GM23338 (cell line): ENCODE results near the gene EMCN. TPM values are rescaled to one million over a fixed set of nuclear protein-coding genes. Genes with fewer than 3 reads are reported as not detected.

Experiments used
- ATAC-seq: fragments of 200-7000 bp; cut with Tn5 transposase; 3 replicates; pipeline ENCODE4 v1.9.1; 2020
- DNase-seq: peaks from one replicate; pipeline ENCODE4 v3.0.0-alpha.2; 2015; ENCODE audit warnings: low spot score
- H2AFZ ChIP-seq: fragments of 200-600 bp; sonication (generic); 2 replicates; pipeline ENCODE4 v1.8.0; 2016; ENCODE audit warnings: antibody characterized with exemption, mild to moderate bottlenecking, moderate library complexity
- H3F3A ChIP-seq: fragments of 200-600 bp; sonication (generic); replicated peaks from 2 replicates; pipeline ENCODE4 v1.8.0; 2017; ENCODE audit warnings: antibody characterized with exemption, mixed run types, low read depth
- H3K27ac ChIP-seq: fragments of 200-600 bp; sonication (generic); 2 replicates; pipeline ENCODE4 v1.6.1; 2016; ENCODE audit warnings: low read depth
- H3K27me3 ChIP-seq: fragments of 200-600 bp; sonication (generic); 2 replicates; pipeline ENCODE4 v1.8.0; 2016; ENCODE audit warnings: mild to moderate bottlenecking, mixed run types, moderate library complexity; ENCODE audit not compliant: insufficient read depth
- H3K36me3 ChIP-seq: fragments of 200-600 bp; sonication (generic); 2 replicates; pipeline ENCODE4 v1.8.0; 2016; ENCODE audit warnings: mild to moderate bottlenecking; ENCODE audit not compliant: insufficient read depth
- H3K4me1 ChIP-seq: fragments of 200-600 bp; sonication (generic); 2 replicates; pipeline ENCODE4 v1.8.0; 2016; ENCODE audit warnings: mild to moderate bottlenecking, moderate library complexity; ENCODE audit not compliant: insufficient read depth
- H3K4me2 ChIP-seq: fragments of 200-600 bp; sonication (generic); 2 replicates; pipeline ENCODE4 v1.7.1; 2017; ENCODE audit warnings: mixed run types
- H3K4me3 ChIP-seq: fragments of 200-600 bp; sonication (generic); 2 replicates; pipeline ENCODE4 v1.6.1; 2016; ENCODE audit warnings: mixed run types
- H3K79me2 ChIP-seq: fragments of 200-600 bp; sonication (generic); replicated peaks from 2 replicates; pipeline ENCODE4 v1.8.0; 2017; ENCODE audit warnings: mild to moderate bottlenecking; ENCODE audit not compliant: insufficient read depth
- H3K9me2 ChIP-seq: fragments of 200-600 bp; sonication (generic); 2 replicates; pipeline ENCODE4 v1.8.0; 2017; ENCODE audit not compliant: insufficient read depth
- H4K20me1 ChIP-seq: fragments of 200-600 bp; sonication (generic); replicated peaks from 2 replicates; pipeline ENCODE4 v1.8.0; 2017; ENCODE audit warnings: mild to moderate bottlenecking; ENCODE audit not compliant: insufficient read depth
- H3K27ac Mint-ChIP-seq: 2 replicates; pipeline ENCODE4 v1.8.0; 2020; ENCODE audit warnings: inconsistent platforms, mild to moderate bottlenecking, moderate library complexity, mixed read lengths
- H3K27me3 Mint-ChIP-seq: 3 replicates; pipeline ENCODE4 v1.8.0; 2022; ENCODE audit warnings: low read depth, mild to moderate bottlenecking, moderate library complexity, mixed read lengths, inconsistent platforms; ENCODE audit not compliant: insufficient read depth, poor library complexity
- H3K36me3 Mint-ChIP-seq: 3 replicates; pipeline ENCODE4 v1.8.0; 2021; ENCODE audit warnings: low read depth, mild to moderate bottlenecking, inconsistent platforms, moderate library complexity, mixed read lengths
- H3K4me1 Mint-ChIP-seq: 3 replicates; pipeline ENCODE4 v1.8.0; 2020; ENCODE audit warnings: mild to moderate bottlenecking, inconsistent platforms, mixed read lengths
- H3K4me3 Mint-ChIP-seq: 3 replicates; pipeline ENCODE4 v1.8.0; 2021; ENCODE audit warnings: moderate library complexity, mild to moderate bottlenecking, inconsistent platforms, mixed read lengths
- H3K9me3 Mint-ChIP-seq: 3 replicates; pipeline ENCODE4 v1.8.0; 2020; ENCODE audit warnings: moderate library complexity, mild to moderate bottlenecking, inconsistent platforms, mixed read lengths
- CREB1 ChIP-seq: fragments of 250-450 bp; sonication (Bioruptor Pico); IDR thresholded peaks from 2 replicates; pipeline ENCODE4 v1.5.0; 2020; ENCODE audit warnings: low read depth, mild to moderate bottlenecking, moderate library complexity
- CTCF ChIP-seq, 2 experiments: fragments of 200-600 bp in 1 of 2; sonication (generic) in 1 of 2; conservative IDR thresholded peaks; 2 replicates each; pipeline versions ENCODE4 v1.5.1 to v1.6.1; 2016 to 2017; ENCODE audit warnings: antibody characterized with exemption in 2 of 2, low read depth in 2 of 2, mild to moderate bottlenecking in 2 of 2, moderate library complexity in 1 of 2
- ETS1 ChIP-seq: IDR thresholded peaks from 2 replicates; pipeline ENCODE4 v1.6.1; 2016; ENCODE audit warnings: antibody characterized with exemption
- EZH2 ChIP-seq: fragments of 200-600 bp; sonication (generic); IDR thresholded peaks from one replicate; pipeline ENCODE4 v1.8.0; 2017; ENCODE audit warnings: antibody characterized with exemption, mild to moderate bottlenecking, low read depth; ENCODE audit not compliant: unreplicated experiment
- EZH2phosphoT487 ChIP-seq: fragments of 200-600 bp; sonication (generic); IDR thresholded peaks from one replicate; pipeline ENCODE4 v1.8.1; 2018; ENCODE audit warnings: antibody characterized with exemption; ENCODE audit not compliant: unreplicated experiment
- JUNB ChIP-seq: IDR thresholded peaks from one replicate; pipeline ENCODE4 v1.6.1; 2016; ENCODE audit warnings: antibody characterized with exemption; ENCODE audit not compliant: unreplicated experiment
- NANOG ChIP-seq: IDR thresholded peaks from 2 replicates; pipeline ENCODE4 v1.6.1; 2016; ENCODE audit warnings: antibody characterized with exemption, borderline replicate concordance
- POLR2AphosphoS5 ChIP-seq: IDR thresholded peaks from 2 replicates; pipeline ENCODE4 v1.6.1; 2016; ENCODE audit warnings: antibody characterized with exemption, low read depth
- REST ChIP-seq: IDR thresholded peaks from one replicate; pipeline ENCODE4 v1.6.1; 2018; ENCODE audit warnings: antibody characterized with exemption; ENCODE audit not compliant: unreplicated experiment
- STAT1 ChIP-seq: IDR thresholded peaks from one replicate; pipeline ENCODE4 v1.6.1; 2016; ENCODE audit warnings: antibody characterized with exemption; ENCODE audit not compliant: unreplicated experiment
- ZNF114 ChIP-seq: fragments of 250-450 bp; sonication (Bioruptor Pico); IDR thresholded peaks from 2 replicates; pipeline ENCODE4 v1.5.0; 2020; ENCODE audit warnings: mild to moderate bottlenecking, moderate library complexity
- ZNF331 ChIP-seq: fragments of 250-450 bp; sonication (Bioruptor Pico); IDR thresholded peaks from 2 replicates; pipeline ENCODE4 v1.5.0; 2020; ENCODE audit warnings: low read depth, mild to moderate bottlenecking, moderate library complexity
- ZNF462 ChIP-seq: fragments of 250-450 bp; sonication (Bioruptor Pico); IDR thresholded peaks from 2 replicates; pipeline ENCODE4 v1.5.0; 2020; ENCODE audit warnings: mild to moderate bottlenecking, moderate library complexity
- polyA plus RNA-seq: library from polyadenylated mRNA; unstranded; fragments of >200 nt; fragmentation: Nextera tagmentation; extraction: Ambion mirVana; gene quantifications from 2 replicates; pipeline ENCODE4 v1.2.1, GENCODE V29; 2016
- total RNA-seq: library from RNA; depleted of rRNA; stranded (reverse); fragments of >200 nt; shearing (Covaris generic); gene quantifications from 2 replicates; pipeline ENCODE4 v1.2.3, GENCODE V29; 2014

The EMCN gene
- total and polyA plus RNA-seq, 2 experiments from 2014 or later, result not detected

- H3K4me3 ChIP-seq, result no peak overlapping the region
- no peaks in the 10 kb centered on the region for H3K4me1 ChIP-seq
- Mint-ChIP-seq H3K27me3 (no peaks in the 10 kb centered on the region), H3K36me3 (0 out of 3 replicates have a peak, but pooled peaks cover 3% of the 10 kb centered on the region), H3K27ac (no peak overlapping the region), H3K4me1 (0 out of 3 replicates have a peak, but pooled peaks cover 2% of the 10 kb centered on the region), H3K9me3 (no peaks in the 10 kb centered on the region), H3K4me3 (no peak overlapping the region)
- no peaks in the 10 kb centered on the region for H3K79me2 ChIP-seq
- DNase-seq (no peak), ATAC-seq (no peak)
- H2AFZ ChIP-seq, result no peak overlapping the region
- no peaks in the 10 kb centered on the region for H3F3A ChIP-seq
- no peak overlapping the region for H3K4me2 ChIP-seq
- H3K36me3 ChIP-seq, result no peaks in the 10 kb centered on the region
- H3K27me3 ChIP-seq, result no peaks in the 10 kb centered on the region
- H4K20me1 ChIP-seq, result no peaks in the 10 kb centered on the region
- no peaks in the 10 kb centered on the region for H3K9me2 ChIP-seq
- no peak for TF ChIP-seq ETS1
- TF ChIP-seq STAT1, result no peak
- TF ChIP-seq POLR2AphosphoS5, result no peak
- no peak for TF ChIP-seq CREB1
- no peak for TF ChIP-seq EZH2phosphoT487
- TF ChIP-seq CTCF (conservative IDR thresholded peaks at IDR 0.05; ENCODE audit: low read depth in 2 of 2), result no peak
- TF ChIP-seq NANOG, result no peak
- no peak for TF ChIP-seq REST
- no peak for TF ChIP-seq JUNB
- no peak for TF ChIP-seq ZNF114
- no peak for TF ChIP-seq ZNF331 (CRISPR knock-in tag)
- TF ChIP-seq EZH2, result no peak
- TF ChIP-seq ZNF462 (CRISPR knock-in tag), result no peak
- H3K27ac ChIP-seq, result no peak overlapping the region
These were observed 172.2 kb downstream of the EMCN start for GRCh38 chr4:100345585-100345984.
